Measurements from ENCODE around the gene KIF1B.

- TF ChIP-seq SPI1 (IDR thresholded peaks at IDR 0.05; ENCODE audit: low read depth, low read length) = no peak
- TF ChIP-seq POLR2A (IDR thresholded peaks at IDR 0.05; ENCODE audit: low read depth, low read length) = no peak
- TF ChIP-seq POLR2AphosphoS5 (IDR thresholded peaks at IDR 0.05; ENCODE audit: low read depth, low read length) = no peak
These were observed 49.4 kb upstream of the KIF1B start for GRCh38 chr1:10160907-10161490.
